HepG2 (cell line): ENCODE results near the gene IKZF2. TPM values are rescaled to one million over a fixed set of nuclear protein-coding genes. Genes with fewer than 3 reads are reported as not detected.

ENCODE experiments used
- ATAC-seq: fragments of 200-7000 bp; cut with Tn5 transposase; 3 replicates; pipeline ENCODE4 v1.9.1; 2020; ENCODE audit warnings: mild to moderate bottlenecking, moderate library complexity
- BruUV-seq: library from RNA; stranded (reverse); fragments of 400-500 nt; replicated peaks from 2 replicates; lab custom pipeline; 2021; lab: Mats Ljungman, UMichigan
- CTCF ChIA-PET: fragments of 300-600 bp; formaldehyde crosslinking; extraction: SDS; loops from one replicate; lab custom pipeline; 2021; ENCODE audit warnings: low total read pairs, inconsistent platforms, low intra/inter-chr PET ratio; lab: Yijun Ruan, JAX
- POLR2A ChIA-PET: fragments of 350-600 bp; sonication (Branson Sonifier 250); formaldehyde crosslinking; loops from one replicate; lab custom pipeline; 2020; ENCODE audit warnings: antibody characterized with exemption, inconsistent platforms; lab: Yijun Ruan, JAX
- DNase-seq: peaks from one replicate; pipeline ENCODE4 v3.0.0-alpha.2; 2015; ENCODE audit warnings: low spot score
- FAIRE-seq: peaks from 3 replicates; lab custom pipeline; 2011; peaks lifted over from hg19 to GRCh38; lab: Jason Lieb, UNC
- H2AFZ ChIP-seq: one replicate; pipeline ENCODE4 v1.6.1; 2011; ENCODE audit warnings: low read length, inconsistent platforms
- H3K27ac ChIP-seq: fragments of 300-600 bp; 3 replicates; pipeline ENCODE4 v1.8.0; 2011; ENCODE audit warnings: mixed run types, mild to moderate bottlenecking, mixed read lengths, low read length, inconsistent platforms; ENCODE audit not compliant: insufficient read depth; ENCODE audit errors: extremely low read length
- H3K27me3 ChIP-seq, 2 experiments: fragments of 200-600 bp in 1 of 2; 2 replicates in 1 of 2; 3 replicates in 1 of 2; pipeline versions ENCODE4 v1.6.0 to v1.8.0; 2011; ENCODE audit warnings: low read length in 2 of 2, mild to moderate bottlenecking in 2 of 2, moderate library complexity in 2 of 2, inconsistent platforms in 1 of 2; ENCODE audit not compliant: insufficient read depth in 2 of 2, control insufficient read depth in 1 of 2
- H3K36me3 ChIP-seq, 2 experiments: fragments of 200-600 bp in 1 of 2; replicated peaks in 1 of 2; 2 replicates in 1 of 2; 3 replicates in 1 of 2; pipeline versions ENCODE4 v1.5.1 to v1.8.0; 2011; ENCODE audit warnings: low read length in 2 of 2, inconsistent platforms in 1 of 2; ENCODE audit not compliant: insufficient read depth in 2 of 2, control insufficient read depth in 1 of 2
- H3K4me1 ChIP-seq: 2 replicates; pipeline ENCODE4 v1.5.1; 2012; ENCODE audit warnings: low read length, inconsistent platforms; ENCODE audit not compliant: insufficient read depth
- H3K4me2 ChIP-seq: 2 replicates; pipeline ENCODE4 v1.6.0; 2011; ENCODE audit warnings: low read depth, low read length, inconsistent platforms
- H3K4me3 ChIP-seq, 3 experiments: fragments of 200-600 bp in 1 of 3; sonication (generic), shearing (Covaris generic) in 1 of 3; replicated peaks in 1 of 3; 2 replicates each; pipeline ENCODE4 v1.5.1; 2011 to 2016; ENCODE audit warnings: low read length in 3 of 3, inconsistent platforms in 2 of 3, low read depth in 2 of 3, mild to moderate bottlenecking in 2 of 3, control low read depth in 1 of 3, mixed read lengths in 1 of 3; ENCODE audit not compliant: insufficient read depth in 1 of 3
- H3K79me2 ChIP-seq: one replicate; pipeline ENCODE4 v1.6.1; 2011; ENCODE audit warnings: low read length, inconsistent platforms; ENCODE audit not compliant: insufficient read depth
- H3K9ac ChIP-seq: 2 replicates; pipeline ENCODE4 v1.6.0; 2011; ENCODE audit warnings: mild to moderate bottlenecking, low read depth, low read length, inconsistent platforms; ENCODE audit not compliant: insufficient read depth
- H3K9me3 ChIP-seq: 2 replicates; pipeline ENCODE4 v1.5.1; 2012; ENCODE audit warnings: mild to moderate bottlenecking, low read length
- H4K20me1 ChIP-seq: 2 replicates; pipeline ENCODE4 v1.6.0; 2011; ENCODE audit warnings: inconsistent platforms, mild to moderate bottlenecking, low read length, moderate library complexity; ENCODE audit not compliant: insufficient read depth
- KLF9 ChIP-seq: IDR thresholded peaks from 2 replicates; pipeline ENCODE4 v1.6.1; 2016; ENCODE audit warnings: low read depth
- SNRNP70 ChIP-seq: fragments of 200-400 bp; formaldehyde crosslinking; IDR thresholded peaks from 2 replicates; pipeline ENCODE4 v1.6.1; 2017; ENCODE audit warnings: mild to moderate bottlenecking, low read depth, low read length, moderate library complexity
- ZNF550 ChIP-seq: sonication (generic); formaldehyde crosslinking; IDR thresholded peaks from 2 replicates; pipeline ENCODE4 v1.4.0; 2020; ENCODE audit warnings: mild to moderate bottlenecking, missing genetic modification reagents, borderline replicate concordance
- WGBS: methylation state at CpG from one replicate; pipeline ENCODE4 v1.1.6; 2017; ENCODE audit warnings: low lambda C conversion rate; 5-methylcytosine and 5-hydroxymethylcytosine counted together
- in situ Hi-C: cut with HindIII; loops from 2 replicates; pipeline ENCODE4 v1.10.0; 2017; ENCODE audit warnings: low pct_unique_long_range_greater_than_20kb; ENCODE audit not compliant: extremely low pct_ligation_motif_present
- intact Hi-C: fragments of 100-400 bp; cut with micrococcal nuclease; formaldehyde crosslinking; loops from one replicate; pipeline ENCODE4 v1.10.0; 2022; ENCODE audit not compliant: unreplicated experiment
- polyA plus RNA-seq, 8 experiments: library from polyadenylated mRNA; depleted of rRNA in 3 of 8; stranded (reverse) in 7 of 8; unstranded in 1 of 8; fragments of >200 nt; fragmentation: Illumina TruSeq in 4 of 8; extraction: Trizol in 4 of 8; gene quantifications; 2 replicates each; pipeline versions ENCODE4 v1.2.1 to v1.2.3, GENCODE V29; 2011 to 2016; ENCODE audit warnings: low read depth in 4 of 8, missing spikeins in 1 of 8, mixed read lengths in 1 of 8; ENCODE audit not compliant: insufficient read depth in 1 of 8
- total RNA-seq, 5 experiments: library from RNA; depleted of rRNA; stranded (reverse); fragments of >200 nt; fragmentation: Illumina TruSeq; extraction: Trizol; gene quantifications; 2 replicates each; pipeline ENCODE4 v1.2.3, GENCODE V29; 2016; ENCODE audit warnings: low read depth in 1 of 5
- TF ChIP-seq, protein P1 (sequence below): sonication (generic); formaldehyde crosslinking; IDR thresholded peaks from 2 replicates; pipeline ENCODE4 v1.5.0; 2020; ENCODE audit warnings: mild to moderate bottlenecking, missing genetic modification reagents
- TF ChIP-seq, protein P2 (sequence below): IDR thresholded peaks from 2 replicates; pipeline ENCODE4 v1.6.1; 2018; ENCODE audit warnings: missing genetic modification reagents

Gene IKZF2
- total and polyA plus RNA-seq, 2 of the 13 experiments (the other 11 are each of a cell fraction or from before 2014, with no cell fraction given): 0.18 to 0.86 TPM

DNA sequence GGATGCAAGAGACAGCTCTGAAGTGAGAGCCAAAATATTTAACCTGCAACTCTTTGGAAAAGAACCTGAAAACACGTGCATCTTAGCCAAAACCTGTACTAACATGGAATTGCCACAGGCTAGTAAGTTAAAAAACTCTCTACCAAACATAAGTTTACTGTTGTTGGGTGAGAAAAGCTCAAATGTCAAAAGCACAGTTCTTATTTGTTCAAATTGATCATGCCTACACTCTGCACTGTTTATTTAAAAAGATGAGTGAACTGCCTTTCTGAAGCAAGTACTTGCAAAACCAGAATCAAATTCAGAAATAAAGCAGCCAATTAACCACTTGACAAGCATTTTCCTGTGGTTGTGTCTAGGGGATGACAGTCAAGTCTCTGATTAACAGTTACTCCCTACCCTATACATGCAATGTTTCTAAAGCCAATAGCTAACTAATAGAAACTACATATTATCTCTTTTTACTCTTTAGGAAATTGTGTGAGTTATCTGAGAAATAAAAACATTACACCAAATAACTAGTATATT, 5.6 kb downstream of the IKZF2 start:
- ChIA-PET POLR2A (no interaction called here), CTCF (no interaction called here)
- 3% methylated on average over 1 of the region's 1 CpG for WGBS
- TF ChIP-seq, protein P1, sequence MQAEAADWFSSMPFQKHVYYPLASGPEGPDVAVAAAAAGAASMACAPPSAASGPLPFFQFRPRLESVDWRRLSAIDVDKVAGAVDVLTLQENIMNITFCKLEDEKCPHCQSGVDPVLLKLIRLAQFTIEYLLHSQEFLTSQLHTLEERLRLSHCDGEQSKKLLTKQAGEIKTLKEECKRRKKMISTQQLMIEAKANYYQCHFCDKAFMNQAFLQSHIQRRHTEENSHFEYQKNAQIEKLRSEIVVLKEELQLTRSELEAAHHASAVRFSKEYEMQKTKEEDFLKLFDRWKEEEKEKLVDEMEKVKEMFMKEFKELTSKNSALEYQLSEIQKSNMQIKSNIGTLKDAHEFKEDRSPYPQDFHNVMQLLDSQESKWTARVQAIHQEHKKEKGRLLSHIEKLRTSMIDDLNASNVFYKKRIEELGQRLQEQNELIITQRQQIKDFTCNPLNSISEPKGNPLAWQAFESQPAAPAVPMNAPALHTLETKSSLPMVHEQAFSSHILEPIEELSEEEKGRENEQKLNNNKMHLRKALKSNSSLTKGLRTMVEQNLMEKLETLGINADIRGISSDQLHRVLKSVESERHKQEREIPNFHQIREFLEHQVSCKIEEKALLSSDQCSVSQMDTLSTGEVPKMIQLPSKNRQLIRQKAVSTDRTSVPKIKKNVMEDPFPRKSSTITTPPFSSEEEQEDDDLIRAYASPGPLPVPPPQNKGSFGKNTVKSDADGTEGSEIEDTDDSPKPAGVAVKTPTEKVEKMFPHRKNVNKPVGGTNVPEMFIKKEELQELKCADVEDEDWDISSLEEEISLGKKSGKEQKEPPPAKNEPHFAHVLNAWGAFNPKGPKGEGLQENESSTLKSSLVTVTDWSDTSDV (CRISPR knock-in tag): no peak
- TF ChIP-seq KLF9: no peak
- no peak for TF ChIP-seq SNRNP70
- TF ChIP-seq, protein P2, sequence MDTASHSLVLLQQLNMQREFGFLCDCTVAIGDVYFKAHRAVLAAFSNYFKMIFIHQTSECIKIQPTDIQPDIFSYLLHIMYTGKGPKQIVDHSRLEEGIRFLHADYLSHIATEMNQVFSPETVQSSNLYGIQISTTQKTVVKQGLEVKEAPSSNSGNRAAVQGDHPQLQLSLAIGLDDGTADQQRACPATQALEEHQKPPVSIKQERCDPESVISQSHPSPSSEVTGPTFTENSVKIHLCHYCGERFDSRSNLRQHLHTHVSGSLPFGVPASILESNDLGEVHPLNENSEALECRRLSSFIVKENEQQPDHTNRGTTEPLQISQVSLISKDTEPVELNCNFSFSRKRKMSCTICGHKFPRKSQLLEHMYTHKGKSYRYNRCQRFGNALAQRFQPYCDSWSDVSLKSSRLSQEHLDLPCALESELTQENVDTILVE (CRISPR knock-in tag): no peak
- TF ChIP-seq ZNF550 (CRISPR knock-in tag): no peak
- Histone ChIP-seq H3K4me1 (peaks cover 2% of the 10 kb centered on the region; the same call in 1 of the 2 replicates), H3K9ac (no peak overlapping the region), H3K27ac (no peak overlapping the region), H2AFZ (no peak overlapping the region), H3K9me3 (no peaks in the 10 kb centered on the region), H3K79me2 (no peaks in the 10 kb centered on the region), H3K27me3 (peaks cover 0 to 7% of the 10 kb centered on the region in 2 experiments; a peak in 1 of 5 replicates), H3K36me3 (no peaks in the 10 kb centered on the region), H3K4me2 (no peak overlapping the region), H4K20me1 (no peaks in the 10 kb centered on the region), H3K4me3 (no peak overlapping the region)
- no peak for ATAC-seq
- peak; percentile 15 for FAIRE-seq
- BruUV-seq: no TSS peak
- intact Hi-C loops (no loop called here), in situ Hi-C loops (no loop called here)
- DNase-seq: no peak
